ENCODE results near the gene TLCD3B.
A peak's percentile ranks its signal among the peaks of the same experiment; 100 is the strongest.

Gene TLCD3B, protein sequence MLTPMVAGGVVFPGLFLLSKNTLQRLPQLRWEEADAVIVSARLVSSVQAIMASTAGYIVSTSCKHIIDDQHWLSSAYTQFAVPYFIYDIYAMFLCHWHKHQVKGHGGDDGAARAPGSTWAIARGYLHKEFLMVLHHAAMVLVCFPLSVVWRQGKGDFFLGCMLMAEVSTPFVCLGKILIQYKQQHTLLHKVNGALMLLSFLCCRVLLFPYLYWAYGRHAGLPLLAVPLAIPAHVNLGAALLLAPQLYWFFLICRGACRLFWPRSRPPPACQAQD

DNA sequence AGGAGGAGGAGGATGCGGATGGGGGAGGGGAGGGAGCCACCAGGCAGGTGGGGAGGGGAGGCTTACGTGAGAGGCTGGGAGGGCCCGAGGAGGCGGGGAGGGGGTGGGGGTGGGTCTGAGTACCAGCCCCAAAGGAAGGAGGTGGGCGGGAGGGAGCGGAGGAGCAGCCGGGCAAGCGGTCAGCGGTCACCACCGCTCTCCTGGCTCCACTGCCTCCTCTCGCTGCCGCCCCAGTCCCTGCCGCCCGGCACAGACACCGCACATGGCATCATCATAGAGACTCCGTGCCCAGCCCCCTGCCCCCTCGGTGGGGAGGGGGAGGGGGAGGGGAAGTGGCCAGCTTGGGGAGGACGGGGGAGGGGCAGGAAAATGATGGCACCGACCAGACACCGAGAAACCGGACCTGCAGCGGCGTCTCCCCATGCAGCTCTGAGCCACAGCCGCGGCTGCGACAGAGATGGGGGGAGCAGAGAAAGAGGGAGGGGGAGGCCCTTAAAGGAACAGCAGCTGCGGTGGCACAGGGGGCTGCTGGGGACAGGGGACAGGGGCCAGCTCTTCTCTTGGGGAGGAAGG lies at the start of gene TLCD3B:
Gene TLCD3B, minus strand, starts transcription at position 431 of the 573 bp plus-strand sequence. CDS start 744 bp downstream, outside the sequence.
- no peak for DNase-seq

DNA sequence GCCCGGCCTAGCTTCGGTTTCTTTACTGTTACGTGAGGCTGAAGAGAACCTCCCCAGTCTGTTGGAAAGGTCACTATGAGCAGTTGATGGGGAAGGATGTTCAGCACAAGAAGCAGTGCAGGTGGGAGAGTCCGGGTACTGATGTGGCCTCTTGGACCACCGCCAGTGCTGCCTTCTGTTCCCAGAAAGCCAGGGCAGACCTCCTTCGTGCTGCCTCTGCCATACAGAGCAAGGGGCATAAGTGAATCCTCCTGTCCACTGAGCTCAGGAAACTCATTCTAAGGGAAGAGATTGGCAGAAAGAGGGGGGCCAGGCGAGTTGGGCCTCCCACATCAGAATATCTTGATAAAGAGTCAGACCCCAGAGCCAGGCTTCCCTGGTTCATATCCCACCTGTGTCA lies 48.4 kb upstream of the TLCD3B start:
- no peak for DNase-seq

DNA sequence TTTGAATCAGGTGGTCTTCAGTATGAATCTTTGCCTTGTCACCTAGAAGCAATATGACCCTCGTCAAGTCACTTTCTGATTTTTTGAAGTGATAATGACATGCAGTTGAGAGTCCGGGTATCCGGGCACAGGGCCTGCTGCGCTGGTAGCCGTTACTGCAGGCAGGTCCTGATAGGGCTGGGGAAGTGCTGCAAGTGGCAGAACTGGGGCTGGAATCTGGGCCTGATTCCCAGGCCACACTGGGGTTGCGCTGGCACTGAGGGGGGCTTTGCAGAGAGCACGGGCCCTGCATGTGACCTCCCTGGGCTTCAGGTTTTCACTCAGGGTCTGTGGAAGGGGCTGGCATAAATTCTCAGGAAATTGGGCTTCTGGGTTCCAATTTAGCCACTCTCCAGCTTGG lies 47.7 kb upstream of the TLCD3B start:
- no peak for DNase-seq

GRCh38 chr16:30077656-30078055 lies 46.6 kb upstream of the TLCD3B start:
- no peak for DNase-seq

DNA sequence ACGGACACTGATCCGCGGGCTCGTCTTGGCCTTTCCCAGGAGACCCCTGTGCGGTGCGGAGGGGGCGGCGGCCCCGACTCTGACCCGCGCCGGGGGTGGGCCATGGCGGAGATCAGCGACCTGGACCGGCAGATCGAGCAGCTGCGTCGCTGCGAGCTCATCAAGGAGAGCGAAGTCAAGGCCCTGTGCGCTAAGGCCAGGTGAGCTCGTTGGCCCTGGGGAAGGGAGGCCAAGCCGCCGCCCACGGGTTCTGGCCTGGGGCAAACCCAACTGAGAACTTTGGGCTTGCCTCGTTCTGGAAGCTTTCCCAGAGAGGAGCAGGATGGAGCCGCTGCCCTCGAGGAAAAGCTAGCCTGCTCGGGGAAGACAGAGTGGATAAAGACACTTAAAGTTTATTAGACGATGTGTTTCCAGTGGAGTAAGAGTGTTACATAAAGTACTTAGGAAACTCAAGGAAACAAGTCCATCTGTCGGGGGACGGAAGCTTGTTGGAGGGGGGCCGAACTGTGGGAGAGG lies 45.3 kb upstream of the TLCD3B start:
- no peak for DNase-seq

DNA sequence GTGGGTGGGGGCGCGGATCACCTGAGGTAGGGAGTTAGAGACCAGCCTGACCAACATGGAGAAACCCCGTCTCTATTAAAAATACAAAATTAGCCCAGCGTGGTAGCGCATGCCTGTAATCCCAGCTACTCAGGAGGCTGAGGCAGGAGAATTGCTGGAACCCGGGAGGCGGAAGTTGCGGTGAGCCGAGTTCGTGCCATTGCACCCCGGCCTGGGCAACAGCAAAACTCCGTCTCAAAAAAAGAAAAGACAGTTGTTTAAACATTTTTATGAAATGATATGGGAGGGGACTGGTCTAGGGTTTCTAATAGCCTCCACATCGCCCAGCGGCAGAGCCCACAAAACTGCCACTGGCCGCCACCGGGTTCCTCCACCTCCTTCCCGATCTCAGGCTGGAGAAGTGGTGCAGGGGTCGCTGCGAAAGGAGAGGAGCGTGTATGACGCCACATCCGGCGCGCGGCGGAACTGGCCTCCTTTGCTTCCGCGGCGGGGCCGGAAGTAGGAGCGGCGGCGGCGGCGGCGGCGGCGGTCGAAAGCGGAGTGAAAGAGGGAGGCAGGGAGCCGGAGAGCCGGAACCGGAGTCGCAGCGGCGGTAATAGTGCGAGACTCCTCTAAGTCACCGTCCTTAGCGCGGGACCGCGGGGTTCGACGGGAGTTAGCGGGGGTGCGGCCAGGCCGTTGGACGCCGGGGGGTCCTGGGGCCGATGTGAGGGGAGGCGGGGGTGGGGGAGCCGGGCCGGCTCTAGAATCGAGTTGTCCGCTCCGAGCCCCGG lies 44.6 kb upstream of the TLCD3B start, which contains the start of gene PPP4C:
Gene PPP4C, plus strand, starts transcription at position 492 of the 773 bp plus-strand sequence. CDS start 384 bp downstream, outside the sequence.
- DNase-seq: peak; percentile 60 to 86 (median 76)

GRCh38 chr16:30070490-30070889 lies 39.4 kb upstream of the TLCD3B start:
- DNase-seq: no peak

DNA sequence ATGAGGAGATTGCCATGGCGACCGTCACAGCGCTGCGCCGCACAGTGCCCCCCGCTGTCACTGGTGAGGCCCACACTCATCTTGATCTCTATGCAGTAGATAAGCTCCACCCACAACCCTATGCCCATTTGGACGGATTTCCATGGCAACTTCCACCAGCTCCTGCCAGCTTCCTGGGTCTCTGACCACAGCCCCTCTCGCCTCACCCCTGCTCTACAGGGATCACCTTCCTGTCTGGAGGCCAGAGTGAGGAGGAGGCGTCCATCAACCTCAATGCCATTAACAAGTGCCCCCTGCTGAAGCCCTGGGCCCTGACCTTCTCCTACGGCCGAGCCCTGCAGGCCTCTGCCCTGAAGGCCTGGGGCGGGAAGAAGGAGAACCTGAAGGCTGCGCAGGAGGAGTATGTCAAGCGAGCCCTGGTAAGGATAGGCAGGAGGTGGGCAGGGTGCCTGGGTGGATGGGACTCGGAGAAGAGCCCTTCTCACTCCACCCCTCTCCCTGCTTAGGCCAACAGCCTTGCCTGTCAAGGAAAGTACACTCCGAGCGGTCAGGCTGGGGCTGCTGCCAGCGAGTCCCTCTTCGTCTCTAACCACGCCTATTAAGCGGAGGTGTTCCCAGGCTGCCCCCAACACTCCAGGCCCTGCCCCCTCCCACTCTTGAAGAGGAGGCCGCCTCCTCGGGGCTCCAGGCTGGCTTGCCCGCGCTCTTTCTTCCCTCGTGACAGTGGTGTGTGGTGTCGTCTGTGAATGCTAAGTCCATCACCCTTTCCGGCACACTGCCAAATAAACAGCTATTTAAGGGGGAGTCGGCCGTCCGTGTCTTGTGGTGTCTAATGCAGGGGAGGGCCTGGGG lies 38.8 kb upstream of the TLCD3B start:
- no peak for DNase-seq

- peak in 3 of 4 experiments; percentile 23 to 46 (median 29) for DNase-seq
Measured at GRCh38 chr16:30068750-30069610, 37.9 kb upstream of the TLCD3B start.

- no peak for DNase-seq
Measured at GRCh38 chr16:30068333-30068732, 37.3 kb upstream of the TLCD3B start.

- no peak for DNase-seq
Measured at GRCh38 chr16:30067584-30067916, 36.5 kb upstream of the TLCD3B start.

DNA sequence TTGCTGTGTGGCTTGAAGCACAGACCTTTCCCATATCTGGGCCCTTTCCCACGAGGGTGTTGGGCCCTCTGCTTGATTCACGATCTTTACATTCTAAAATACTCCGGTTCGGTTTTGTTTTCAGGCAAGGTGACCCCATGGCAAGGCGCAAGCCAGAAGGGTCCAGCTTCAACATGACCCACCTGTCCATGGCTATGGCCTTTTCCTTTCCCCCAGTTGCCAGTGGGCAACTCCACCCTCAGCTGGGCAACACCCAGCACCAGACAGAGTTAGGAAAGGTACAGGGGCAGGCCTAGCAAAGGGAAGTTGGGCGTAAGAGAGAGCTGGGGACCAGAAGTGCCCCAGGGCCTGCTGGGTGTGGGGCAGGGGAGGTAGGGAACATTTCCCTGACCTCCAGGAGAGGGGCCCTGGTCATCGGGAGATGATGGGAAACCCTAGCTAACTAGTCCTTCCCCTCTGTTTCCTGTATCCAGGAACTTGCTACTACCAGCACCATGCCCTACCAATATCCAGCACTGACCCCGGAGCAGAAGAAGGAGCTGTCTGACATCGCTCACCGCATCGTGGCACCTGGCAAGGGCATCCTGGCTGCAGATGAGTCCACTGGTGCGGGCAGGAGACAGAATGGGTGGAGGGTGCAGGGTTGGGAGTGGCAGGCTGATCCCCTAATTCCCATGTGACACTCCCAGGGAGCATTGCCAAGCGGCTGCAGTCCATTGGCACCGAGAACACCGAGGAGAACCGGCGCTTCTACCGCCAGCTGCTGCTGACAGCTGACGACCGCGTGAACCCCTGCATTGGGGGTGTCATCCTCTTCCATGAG lies 35.9 kb upstream of the TLCD3B start:
- DNase-seq: no peak

GRCh38 chr16:30065943-30066760 lies 35.1 kb upstream of the TLCD3B start:
- DNase-seq: no peak

GRCh38 chr16:30065102-30065942 lies 34.3 kb upstream of the TLCD3B start, which contains the start of gene ALDOA:
Gene ALDOA (plus strand): TSS chr16:30065760. CDS start chr16:30066898, 1,138 bp downstream.
- DNase-seq: peak; percentile 82 to 92 (median 86)

- DNase-seq: no peak
Measured at GRCh38 chr16:30064729-30065101, 33.6 kb upstream of the TLCD3B start.

DNA sequence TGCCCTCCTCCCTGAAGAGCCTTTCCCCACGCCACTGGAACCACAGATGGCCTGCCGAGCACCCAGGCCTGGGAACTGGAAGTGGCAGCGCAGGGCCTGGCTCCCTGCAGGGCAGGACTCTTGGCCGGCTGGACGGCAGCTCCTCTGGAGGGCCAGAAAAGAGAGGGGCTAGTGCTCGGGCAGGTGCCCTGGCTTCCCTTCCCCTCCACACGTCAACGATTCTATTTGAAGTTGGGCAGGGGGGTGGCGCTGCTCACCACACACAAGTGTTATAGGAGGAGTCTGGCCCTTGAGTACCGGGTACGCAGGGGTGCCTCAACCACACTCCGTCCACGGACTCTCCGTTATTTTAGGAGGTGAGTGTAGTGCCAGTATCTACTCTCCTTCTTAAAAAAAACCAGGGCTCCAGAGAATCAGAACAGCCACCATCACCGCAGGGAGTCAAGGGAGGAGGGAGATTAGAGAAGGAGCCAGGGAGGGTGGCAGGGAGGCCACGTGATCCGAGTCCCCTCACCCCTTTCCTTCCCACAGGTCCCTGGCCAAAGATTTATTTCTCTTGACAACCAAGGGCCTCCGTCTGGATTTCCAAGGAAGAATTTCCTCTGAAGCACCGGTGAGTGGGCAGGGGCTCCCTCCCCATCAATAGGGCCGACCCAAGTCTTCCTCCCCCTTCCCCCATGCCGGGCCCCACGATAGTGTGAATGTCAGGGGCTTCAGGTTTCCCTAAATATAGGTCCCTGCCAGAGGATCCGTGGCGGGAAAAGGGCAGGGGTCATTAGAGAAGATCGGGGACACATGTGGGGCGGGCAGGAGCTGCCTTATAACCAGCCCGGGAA lies 33.0 kb upstream of the TLCD3B start:
- peak in 3 of 4 experiments; percentile 33 to 61 (median 46) for DNase-seq

DNA sequence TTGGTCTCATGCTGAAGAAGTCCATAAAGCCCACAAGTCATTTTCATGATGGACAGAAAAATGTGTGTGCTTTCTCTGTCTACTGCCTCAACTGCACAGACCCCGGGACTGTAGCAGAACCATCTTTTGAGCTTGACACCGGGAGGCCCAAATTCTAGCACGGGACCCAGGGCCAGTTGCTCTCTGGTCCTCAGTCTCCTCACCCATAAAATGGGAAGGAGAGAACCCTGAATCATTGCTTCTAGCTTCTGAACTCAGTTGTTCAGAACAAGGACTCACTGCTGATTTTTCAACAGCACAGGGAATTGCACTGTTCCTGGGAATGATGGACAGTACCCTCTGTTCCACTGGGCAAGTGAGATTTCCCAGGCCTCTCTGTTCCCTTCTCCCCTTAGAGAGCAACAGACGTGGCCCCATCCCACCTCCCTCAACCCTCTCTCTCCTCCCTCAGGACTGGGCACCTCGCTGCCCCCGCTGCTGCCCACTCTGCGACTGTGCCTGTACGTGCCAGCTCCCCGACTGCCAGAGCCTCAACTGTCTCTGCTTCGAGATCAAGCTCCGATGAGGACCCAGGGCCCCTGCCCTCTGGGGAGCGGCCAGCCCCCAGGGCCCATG lies 32.3 kb upstream of the TLCD3B start:
- no peak for DNase-seq

All from activated naive CD4-positive, alpha-beta T cell (primary cell).